Activated CD8-positive, alpha-beta memory T cell treated with anti-CD3 and anti-CD28 coated beads, Interleukin-2, amount 50 U/mL, for 48 hours (primary cell): Measurements from ENCODE around the gene OGFOD2.

Experiments used
- DNase-seq: peaks from one replicate; pipeline ENCODE4 v3.0.0-alpha.2; 2020

The OGFOD2 gene

DNA sequence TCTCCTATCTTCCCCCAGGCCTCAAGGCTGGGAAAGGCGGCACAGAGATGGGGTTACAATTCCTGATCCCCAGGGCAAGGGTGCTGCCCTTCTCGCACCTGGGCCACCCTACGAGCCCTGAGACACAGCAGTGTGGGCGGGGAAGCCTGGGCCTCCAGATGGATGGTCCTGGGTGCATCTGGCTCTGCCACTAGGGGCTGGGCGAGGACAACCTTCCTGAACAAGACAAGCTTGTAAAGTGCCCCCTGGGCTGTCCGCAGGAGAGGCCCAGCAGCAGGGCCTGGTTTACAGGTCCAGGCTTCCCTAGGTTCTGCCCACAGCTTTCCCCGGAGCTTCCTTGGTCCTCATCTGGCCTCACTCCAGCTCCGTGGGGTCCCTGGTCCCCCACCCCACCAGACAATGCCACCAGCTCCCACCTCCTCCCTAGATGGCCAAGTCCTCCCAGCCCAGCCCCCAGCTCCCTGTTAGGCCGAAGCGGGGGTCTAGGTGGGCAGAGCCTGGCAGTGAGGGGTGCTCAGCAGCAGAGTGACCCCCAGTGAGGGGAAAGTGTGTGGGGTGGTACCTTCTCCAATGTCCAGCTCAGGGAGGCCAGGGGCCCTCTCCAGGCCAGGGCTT is 14.3 kb downstream of the OGFOD2 start:
- DNase-seq, result no peak

- no peak for DNase-seq
Observed at GRCh38 chr12:122989874-122990419, 14.9 kb downstream of the OGFOD2 start.

GRCh38 chr12:122990561-122990960 is 15.5 kb downstream of the OGFOD2 start:
- DNase-seq, result no peak

- DNase-seq, result no peak
Observed at GRCh38 chr12:122990961-122991622, 16.0 kb downstream of the OGFOD2 start.

DNA sequence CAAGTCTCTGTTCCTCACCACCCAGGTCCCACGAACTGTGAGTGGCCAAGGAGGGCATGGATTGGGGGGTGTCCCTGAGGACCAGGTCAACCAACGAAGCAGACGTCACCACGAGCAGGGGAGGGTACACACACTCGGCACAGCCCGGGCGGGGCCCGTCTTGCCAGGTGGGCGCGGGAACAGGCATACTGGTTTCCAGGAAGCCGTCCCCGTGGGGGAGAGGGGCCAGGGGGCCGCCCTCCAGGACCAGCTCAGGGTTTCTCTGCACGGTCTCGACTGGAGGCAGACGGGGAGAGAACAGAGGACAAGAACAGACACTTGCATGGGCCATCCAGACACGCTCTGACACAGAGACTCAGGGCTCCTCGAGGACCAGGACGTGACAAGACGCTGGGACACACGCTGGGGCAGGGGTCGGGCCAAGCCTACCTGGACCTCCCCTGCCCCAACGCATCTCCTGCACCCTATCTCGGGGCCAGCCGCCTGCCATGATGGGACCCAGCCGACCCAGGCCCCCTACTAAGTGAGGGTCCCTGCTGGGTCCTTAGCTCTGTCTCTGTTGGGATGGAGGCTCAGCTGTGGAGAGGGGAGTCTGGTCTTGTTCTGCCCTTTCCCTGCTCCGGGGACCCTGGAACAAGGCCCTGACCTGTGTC is 16.7 kb downstream of the OGFOD2 start:
- DNase-seq, result no peak

- DNase-seq, result no peak
Observed at GRCh38 chr12:122992386-122992785, 17.3 kb downstream of the OGFOD2 start.

DNA sequence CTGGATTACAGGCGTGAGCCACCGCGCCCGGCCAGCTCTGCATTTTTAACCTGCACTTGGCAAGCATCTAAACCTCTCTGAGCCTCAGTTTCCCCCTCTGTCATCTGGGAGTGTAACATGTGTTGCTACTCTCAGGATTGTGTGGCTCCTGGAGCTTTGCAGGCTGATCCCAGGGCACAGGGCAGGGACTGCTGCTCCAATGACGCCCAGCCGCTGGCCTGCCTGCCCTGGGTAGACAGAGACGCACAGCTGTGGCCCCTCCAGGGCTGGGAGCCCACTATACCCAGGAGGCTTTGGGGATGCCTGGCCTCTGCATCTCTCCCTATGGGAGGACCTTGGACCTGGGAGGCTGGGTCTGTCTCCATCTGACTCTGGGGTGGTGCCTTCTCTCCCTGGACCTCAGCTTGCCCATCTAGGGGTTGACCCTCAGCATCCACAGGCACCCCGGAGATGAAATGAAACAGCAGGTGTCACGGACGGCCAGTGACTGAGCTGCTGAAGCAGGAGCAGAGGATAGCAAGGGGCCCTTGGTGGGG is 19.2 kb downstream of the OGFOD2 start:
- DNase-seq, result no peak

GRCh38 chr12:122994781-122995502 is 19.9 kb downstream of the OGFOD2 start:
- no peak for DNase-seq

DNA sequence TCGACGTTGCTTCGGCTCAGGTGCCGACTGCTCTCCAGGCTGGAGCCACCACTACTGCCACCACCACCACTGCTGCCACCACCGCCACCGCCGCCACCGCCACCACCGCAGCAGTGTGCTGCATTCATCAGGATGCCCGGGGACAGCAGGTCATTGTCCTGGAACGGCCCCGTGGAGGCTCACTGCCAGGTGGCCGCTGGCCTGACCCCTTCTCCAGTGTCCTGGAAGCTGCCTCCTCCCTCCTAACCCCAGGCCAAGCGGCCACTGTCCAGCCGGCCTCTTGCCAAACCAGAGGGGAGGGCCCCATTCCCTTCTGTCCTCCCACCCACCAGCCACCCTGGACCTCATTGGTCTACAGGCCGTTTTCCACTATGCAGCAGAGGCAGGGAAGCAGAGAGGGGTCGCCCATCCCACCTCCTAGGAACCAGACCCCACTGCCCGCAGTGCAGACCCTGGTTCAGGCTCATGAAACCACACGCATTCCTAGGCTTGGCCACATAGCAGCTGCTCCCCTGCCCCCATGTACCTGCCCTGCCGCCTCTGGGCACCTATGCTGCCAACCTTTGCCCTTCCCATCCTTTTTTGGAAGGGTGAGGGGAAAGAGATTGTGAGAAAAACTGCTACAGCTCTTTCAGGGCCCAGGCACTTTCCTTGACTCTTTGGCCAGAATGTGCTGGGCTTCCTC is 20.6 kb downstream of the OGFOD2 start:
- DNase-seq, result no peak

GRCh38 chr12:122996188-122996601 is 21.2 kb downstream of the OGFOD2 start:
- DNase-seq, result no peak

GRCh38 chr12:122996621-122997342 is 21.7 kb downstream of the OGFOD2 start:
- no peak for DNase-seq

DNA sequence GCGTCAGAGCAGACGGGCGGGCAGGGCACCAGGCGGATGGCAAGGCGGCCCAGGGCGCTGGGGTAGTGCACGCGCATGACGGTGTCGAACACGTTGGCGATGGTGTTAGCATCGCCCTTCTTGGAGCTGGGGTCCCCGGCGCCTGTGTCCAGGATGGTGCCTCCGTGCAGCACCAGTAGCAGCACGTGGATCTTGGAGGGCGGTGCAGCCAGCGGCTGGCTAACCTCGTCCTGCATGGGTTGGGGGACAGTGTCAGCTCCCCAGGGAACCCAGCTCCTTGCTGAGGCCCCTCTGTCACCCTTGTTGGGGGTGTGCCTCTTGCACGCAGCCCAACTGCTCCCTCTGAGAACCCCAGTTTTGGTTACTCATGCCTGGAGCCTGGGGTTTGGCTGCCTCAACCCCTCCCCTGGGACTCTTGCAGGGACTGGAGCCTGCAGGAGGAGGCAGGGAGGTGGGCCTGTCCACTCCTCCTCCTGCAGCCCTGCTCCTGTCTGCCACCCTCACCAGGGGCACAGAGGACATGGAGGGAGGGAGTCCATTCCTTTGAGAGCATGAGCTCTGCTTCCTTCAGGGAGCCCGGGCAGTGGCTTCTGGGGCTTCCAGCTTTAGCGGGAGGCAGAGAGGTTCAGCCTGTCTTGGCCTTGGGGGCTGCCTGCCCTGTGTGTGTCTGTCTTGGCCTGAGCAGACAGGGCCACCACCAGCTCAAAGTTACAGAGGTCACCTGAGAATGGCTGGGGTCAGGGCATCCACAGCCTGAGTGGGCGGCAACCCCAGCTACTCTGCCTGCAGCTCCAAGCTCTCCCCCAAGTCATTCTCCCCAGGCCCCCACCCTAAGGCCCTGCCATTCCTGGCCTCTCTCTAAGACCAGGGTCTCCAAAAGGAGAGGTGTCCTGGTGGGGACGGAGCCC is 22.6 kb downstream of the OGFOD2 start:
- DNase-seq, result no peak

DNA sequence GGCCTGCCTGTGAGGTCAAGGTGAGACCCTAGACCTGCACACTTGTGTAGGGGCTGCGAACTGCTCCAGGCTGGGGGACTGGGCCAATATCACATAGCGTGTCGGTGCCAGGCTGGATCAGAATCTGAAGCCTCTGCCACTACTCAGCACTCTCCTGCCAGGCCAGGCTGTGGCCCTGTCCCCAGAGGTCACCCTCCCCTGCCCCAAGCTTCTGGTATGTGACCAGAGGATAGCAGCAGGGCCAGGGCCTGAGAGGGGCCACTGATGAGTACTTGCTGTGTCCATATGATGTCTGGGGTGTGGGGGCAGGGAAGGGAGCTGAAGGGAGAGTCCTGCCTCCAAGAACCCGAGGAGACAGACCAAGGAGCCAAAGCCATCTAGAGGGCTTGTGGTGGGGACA is 23.3 kb downstream of the OGFOD2 start:
- no peak for DNase-seq

- no peak for DNase-seq
Observed at GRCh38 chr12:122999196-122999946, 24.3 kb downstream of the OGFOD2 start.

DNA sequence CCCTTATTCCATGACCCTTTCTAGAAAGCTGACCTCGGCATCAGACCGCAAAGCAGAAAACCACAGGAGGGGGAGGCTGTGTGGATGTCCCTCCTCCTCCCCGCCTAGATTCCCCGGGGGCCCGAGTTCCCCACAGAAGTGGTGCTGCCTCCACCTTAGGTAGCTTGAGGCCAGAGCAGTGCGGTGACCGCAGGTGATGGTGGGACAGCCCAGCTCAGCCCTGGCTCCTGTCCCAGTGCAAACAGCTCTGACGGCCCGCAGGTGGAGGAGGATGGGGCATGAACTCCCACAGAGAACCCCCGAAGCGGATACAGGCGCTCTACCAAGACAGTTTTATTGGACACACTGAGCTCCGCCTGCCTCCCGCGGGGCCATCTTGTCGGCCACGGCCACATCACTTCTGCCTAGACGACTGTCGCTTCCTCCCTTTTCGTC is 25.0 kb downstream of the OGFOD2 start:
- DNase-seq, result no peak

DNA sequence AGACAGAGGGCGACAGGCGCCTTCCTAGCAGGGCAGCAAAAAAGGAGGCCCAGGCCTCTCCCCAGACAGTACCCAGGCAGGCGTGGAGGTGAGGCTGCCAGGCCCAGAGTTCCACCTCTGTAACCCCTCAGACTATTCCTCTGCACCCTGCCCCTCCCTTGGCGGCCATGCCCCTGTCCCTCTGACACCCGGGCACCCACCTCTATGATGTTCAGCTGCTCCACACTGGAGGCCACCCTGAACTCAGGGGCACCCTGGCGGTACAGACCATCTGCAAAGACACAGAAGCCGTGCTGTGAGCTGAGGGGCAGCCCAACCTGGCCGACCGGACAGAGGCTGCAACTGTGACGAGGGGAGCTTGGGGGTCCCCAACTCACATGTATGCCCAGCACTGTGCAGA is 25.5 kb downstream of the OGFOD2 start:
- no peak for DNase-seq

- DNase-seq, result no peak
Observed at GRCh38 chr12:123001464-123001863, 26.4 kb downstream of the OGFOD2 start.

DNA sequence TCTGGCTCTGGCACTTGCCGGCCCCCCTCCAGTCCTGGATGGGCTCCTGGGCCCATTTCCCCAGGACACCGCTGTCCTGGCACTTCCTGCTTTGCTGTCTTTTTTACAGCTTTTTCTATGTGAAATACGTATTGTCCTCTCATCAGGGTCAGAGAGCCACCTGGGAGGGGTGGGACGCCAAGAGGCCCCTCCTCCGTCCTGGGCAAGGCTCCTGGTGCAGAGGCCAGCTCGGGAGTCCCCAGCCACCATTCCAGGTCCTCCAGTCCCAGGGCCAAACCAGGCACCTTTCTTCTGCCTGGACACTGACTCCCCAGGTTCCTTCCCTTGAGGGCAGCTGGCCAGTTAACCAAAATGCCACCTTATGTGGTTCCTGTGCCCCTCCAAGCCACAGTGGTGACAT is 28.2 kb downstream of the OGFOD2 start:
- no peak for DNase-seq

DNA sequence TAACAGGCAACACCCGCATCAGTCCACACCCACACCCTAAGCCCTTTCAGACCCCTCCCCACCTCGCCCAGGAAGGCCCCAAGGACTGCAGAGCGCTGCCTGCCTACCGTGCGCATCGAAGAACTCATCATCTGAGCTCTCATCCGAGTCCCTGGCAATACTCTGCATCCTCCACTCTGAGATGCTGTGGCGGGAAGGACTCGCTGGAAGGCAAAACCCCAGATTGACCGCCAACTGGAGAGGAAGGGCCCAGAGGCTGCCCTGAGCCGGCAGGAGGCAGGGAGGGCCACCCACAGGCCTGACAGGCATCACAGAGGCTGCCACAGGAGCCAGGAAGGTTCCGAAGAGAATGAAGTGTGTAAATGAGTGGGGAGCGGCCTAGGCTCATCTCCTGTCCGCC is 29.2 kb downstream of the OGFOD2 start:
- no peak for DNase-seq

- DNase-seq, result no peak
Observed at GRCh38 chr12:123005081-123005626, 30.1 kb downstream of the OGFOD2 start.
